Skeletal muscle tissue (tissue), 4 donors: ENCODE measurements around the gene KRTAP12-3. TPM values are rescaled to one million over a fixed set of nuclear protein-coding genes. Genes with fewer than 3 reads are reported as not detected.
"Not testable (repeated sequence)": the region's sequence is repeated elsewhere in the genome, so short reads cannot be mapped to it uniquely, and the experiment has no call there.

Experiments used
- H3K27ac ChIP-seq: one replicate; pipeline ENCODE4 v1.7.0; 2013; ENCODE audit warnings: mild to moderate bottlenecking, low read depth, low read length, inconsistent platforms
- H3K27me3 ChIP-seq, 3 donors: one replicate each; pipeline ENCODE4 v1.7.0; 2013; ENCODE audit warnings: low read length in 3 of 3; ENCODE audit not compliant: control insufficient read depth in 3 of 3, insufficient read depth in 3 of 3
- H3K36me3 ChIP-seq, 3 donors: one replicate each; pipeline ENCODE4 v1.7.0; 2013; ENCODE audit warnings: low read length in 3 of 3; ENCODE audit not compliant: control insufficient read depth in 3 of 3, insufficient read depth in 3 of 3
- H3K4me1 ChIP-seq, 3 donors: one replicate each; pipeline ENCODE4 v1.7.0; 2013; ENCODE audit warnings: low read length in 3 of 3, mild to moderate bottlenecking in 3 of 3; ENCODE audit not compliant: control insufficient read depth in 3 of 3, insufficient read depth in 3 of 3
- H3K4me3 ChIP-seq, 3 donors: one replicate each; pipeline ENCODE4 v1.7.0; 2013; ENCODE audit warnings: low read length in 3 of 3
- H3K9ac ChIP-seq, 3 donors: one replicate each; pipeline ENCODE4 v1.7.0; 2013; ENCODE audit warnings: low read length in 3 of 3, mild to moderate bottlenecking in 3 of 3, moderate library complexity in 2 of 3, low read depth in 1 of 3
- H3K9me3 ChIP-seq, 3 donors: one replicate each; pipeline ENCODE4 v1.7.0; 2013; ENCODE audit warnings: low read length in 3 of 3; ENCODE audit not compliant: control insufficient read depth in 3 of 3
- total RNA-seq: library from RNA; depleted of rRNA; stranded (reverse); fragments of >200 nt; gene quantifications from one replicate; pipeline ENCODE4 v1.2.3, GENCODE V29; 2014
- donor health status: Osteomylitis.

Gene KRTAP12-3, protein sequence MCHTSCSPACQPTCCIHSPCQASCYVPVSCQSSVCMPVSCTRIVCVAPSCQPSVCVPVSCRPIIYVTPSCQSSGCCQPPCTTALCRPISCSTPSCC
- not detected for total RNA-seq

DNA sequence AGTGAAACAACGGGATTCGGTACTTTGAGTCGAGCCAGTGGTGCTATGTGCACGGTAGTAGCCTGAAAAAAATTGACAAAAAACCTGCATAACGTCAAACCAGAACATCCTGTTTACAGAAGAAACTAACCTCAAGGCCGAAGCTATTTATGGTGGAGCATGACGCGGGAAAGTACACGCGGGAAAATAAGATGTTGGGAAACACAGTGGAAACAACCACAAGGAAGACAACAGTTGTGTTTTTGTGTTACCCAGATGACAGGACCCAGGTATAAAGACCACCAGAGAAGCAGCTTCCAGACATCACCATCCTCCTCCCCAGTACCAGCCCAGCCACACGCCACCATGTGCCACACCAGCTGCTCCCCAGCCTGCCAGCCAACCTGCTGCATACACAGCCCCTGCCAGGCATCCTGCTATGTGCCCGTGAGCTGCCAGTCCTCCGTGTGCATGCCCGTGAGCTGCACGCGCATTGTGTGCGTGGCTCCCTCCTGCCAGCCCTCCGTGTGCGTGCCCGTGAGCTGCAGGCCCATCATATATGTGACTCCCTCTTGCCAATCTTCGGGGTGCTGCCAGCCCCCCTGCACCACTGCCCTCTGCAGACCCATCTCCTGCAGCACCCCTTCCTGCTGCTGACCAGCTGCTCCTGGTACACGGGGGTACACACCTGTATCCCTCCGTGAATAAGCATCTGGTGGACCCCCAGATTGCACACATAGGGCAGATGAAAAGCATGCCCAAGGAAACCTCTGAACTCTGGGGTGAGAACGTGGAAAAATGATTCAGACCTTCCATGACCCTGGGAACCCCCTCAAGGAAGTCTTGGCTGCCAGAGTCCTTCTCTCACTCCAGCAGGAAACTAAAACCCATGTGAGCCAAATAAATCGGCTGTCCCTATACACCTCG is at the start of gene KRTAP12-3:
Gene KRTAP12-3 (plus strand): TSS at position 298 of the 906 bp plus-strand sequence. CDS start 48 bp downstream, at position 346.
- no peak within 1 kb of the TSS for H3K4me3 ChIP-seq
- no peaks in the 10 kb centered on the region for H3K9me3 ChIP-seq
- no peaks in the 10 kb centered on the region for H3K4me1 ChIP-seq
- peaks cover 8 to 26% (median 25%) of the 10 kb centered on the region in 3 donors for H3K27me3 ChIP-seq
- no peak within 1 kb of the TSS for H3K9ac ChIP-seq
- no peaks in the 10 kb centered on the region for H3K36me3 ChIP-seq
- H3K27ac ChIP-seq: no peak within 1 kb of the TSS

DNA sequence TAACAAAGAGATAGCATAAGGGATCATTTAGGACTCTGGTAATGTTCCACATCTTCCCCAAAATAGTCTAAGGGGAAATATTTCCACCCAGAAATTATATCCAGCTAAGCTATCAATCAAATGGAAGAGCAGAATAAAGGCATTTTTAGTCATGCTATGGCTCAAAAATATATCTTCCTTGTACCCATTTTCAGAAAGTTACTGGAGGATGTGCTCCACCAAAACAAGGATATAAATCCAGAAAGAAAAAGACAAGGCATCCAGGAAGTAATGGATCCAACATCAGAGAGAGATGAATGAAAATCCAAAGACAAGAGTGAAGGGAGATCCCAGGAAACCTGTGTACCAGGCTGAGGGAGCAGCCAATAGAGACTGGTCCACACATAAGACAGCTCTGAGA is 48.5 kb upstream of the KRTAP12-3 start:
- H3K9me3 ChIP-seq: peaks cover 2 to 9% (median 7%) of the 10 kb centered on the region in 3 donors
- peaks cover 16 to 26% (median 18%) of the 10 kb centered on the region in 3 donors for H3K27me3 ChIP-seq
- no peak overlapping the region for H3K9ac ChIP-seq
- H3K4me3 ChIP-seq: no peak overlapping the region
- no peaks in the 10 kb centered on the region for H3K36me3 ChIP-seq
- H3K27ac ChIP-seq: no peak overlapping the region
- H3K4me1 ChIP-seq: no peaks in the 10 kb centered on the region

DNA sequence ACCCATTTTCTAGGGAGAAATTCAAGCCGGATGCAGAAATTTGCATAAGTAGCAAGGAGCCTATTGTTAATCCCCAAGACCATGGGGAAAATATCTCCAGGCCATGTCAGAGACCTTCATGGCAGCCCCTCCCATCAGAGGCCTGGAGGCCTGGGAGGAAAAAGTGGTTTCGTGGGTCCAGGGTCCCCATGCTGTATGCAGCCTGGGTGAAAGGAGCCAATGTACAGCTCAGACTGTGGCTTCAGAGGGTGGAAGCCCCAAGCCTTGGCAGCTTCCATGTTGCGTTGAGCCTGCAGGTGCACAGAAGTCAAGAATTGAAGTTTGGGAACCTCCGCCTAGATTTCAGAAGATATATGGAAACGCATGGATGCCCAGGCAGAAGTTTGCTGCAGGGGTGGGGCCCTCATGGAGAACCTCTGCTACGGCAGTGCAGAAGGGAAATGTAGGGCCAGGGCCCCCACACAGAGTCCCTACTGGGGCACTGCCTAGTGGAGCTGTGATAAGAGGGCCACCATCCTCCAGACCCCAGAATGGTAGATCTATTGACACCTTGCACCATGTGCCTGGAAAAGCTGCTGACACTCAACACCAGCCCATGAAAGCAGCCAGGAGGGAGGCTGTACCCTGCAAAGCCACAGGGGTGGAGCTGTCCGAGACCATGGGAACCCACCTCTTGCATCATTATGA is 47.4 kb upstream of the KRTAP12-3 start:
- not testable (repeated sequence) for H3K9ac ChIP-seq, H3K36me3 ChIP-seq, H3K9me3 ChIP-seq, H3K27ac ChIP-seq, H3K4me1 ChIP-seq, H3K4me3 ChIP-seq
- peaks cover 24 to 36% (median 28%) of the 10 kb centered on the region in 3 donors for H3K27me3 ChIP-seq

DNA sequence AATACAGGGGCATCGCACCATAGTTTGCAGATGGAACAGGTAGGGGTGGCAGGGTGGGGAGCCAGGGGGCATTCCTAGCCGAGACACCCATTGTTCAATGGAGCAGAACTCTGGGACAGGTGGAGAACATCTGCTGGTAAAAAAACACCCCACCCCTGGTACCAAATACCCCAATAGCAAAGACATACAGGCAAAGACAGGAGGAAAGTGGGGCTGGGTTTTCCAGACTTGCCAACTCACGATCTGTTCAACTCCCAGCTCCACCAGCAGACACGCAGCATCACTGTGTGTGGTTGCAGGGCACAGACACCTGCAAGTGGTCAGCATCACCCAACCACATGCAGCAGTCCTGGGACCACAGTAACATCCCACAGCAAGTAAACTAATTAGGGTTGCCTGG is 46.2 kb upstream of the KRTAP12-3 start:
- no peak overlapping the region for H3K4me3 ChIP-seq
- H3K4me1 ChIP-seq: no peaks in the 10 kb centered on the region
- peaks cover 2 to 7% (median 7%) of the 10 kb centered on the region in 3 donors for H3K9me3 ChIP-seq
- no peak overlapping the region for H3K9ac ChIP-seq
- H3K27me3 ChIP-seq: peaks cover 32 to 46% (median 37%) of the 10 kb centered on the region in 3 donors
- H3K36me3 ChIP-seq: no peaks in the 10 kb centered on the region
- no peak overlapping the region for H3K27ac ChIP-seq

DNA sequence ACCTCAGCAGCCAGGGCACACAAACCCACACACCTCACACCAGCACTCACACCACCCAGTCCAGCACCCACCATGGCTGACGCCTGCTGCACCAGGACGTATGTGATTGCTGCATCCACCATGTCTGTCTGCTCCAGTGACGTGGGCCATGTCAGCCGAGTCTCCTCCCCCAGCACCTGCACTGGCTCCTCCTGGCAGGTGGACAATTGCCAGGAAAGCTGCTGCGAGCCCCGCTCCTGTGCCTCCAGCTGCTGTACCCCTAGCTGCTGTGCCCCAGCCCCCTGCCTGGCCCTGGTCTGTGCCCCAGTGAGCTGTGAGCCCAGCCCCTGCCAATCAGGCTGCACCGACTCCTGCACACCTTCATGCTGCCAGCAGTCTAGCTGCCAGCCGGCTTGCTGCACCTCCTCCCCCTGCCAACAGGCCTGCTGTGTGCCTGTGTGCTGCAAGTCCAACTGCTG is 45.7 kb upstream of the KRTAP12-3 start, which contains the start of gene KRTAP10-8:
Gene KRTAP10-8 (plus strand): TSS at position 51 of the 458 bp plus-strand sequence. CDS start 22 bp downstream, at position 73.
- Histone ChIP-seq H3K27me3 (peaks cover 34 to 46% (median 40%) of the 10 kb centered on the region in 3 donors), H3K27ac (no peak within 1 kb of the TSS), H3K4me1 (no peaks in the 10 kb centered on the region), H3K9me3 (peaks cover 2 to 7% (median 7%) of the 10 kb centered on the region in 3 donors), H3K4me3 (no peak within 1 kb of the TSS), H3K9ac (no peak within 1 kb of the TSS), H3K36me3 (no peaks in the 10 kb centered on the region)

DNA sequence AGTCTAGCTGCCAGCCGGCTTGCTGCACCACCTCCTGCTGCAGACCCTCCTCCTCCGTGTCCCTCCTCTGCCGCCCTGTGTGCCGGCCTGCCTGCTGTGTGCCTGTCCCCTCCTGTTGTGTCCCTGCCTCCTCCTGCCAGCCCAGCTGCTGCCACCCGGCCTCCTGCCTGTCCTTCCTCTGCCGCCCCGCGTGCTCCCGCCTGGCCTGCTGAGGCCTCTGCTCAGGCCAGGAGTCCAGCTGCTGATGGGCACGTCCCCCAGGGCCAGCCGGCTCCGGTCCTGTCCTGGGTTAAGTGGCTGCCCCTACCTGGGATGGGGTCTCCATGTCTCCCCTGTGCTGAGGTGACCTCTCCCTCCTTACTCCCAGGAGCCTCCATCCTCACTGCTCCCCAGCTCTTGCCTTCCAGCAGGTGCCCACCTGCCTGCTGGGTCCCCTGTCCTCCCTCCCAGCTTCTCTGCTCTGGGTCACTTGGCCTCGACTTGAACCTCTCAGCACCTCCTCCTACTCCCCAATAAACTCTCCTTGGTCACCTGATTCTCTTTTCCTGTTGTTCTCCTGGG is 45.0 kb upstream of the KRTAP12-3 start:
- Histone ChIP-seq H3K27me3 (peaks cover 34 to 47% (median 41%) of the 10 kb centered on the region in 3 donors), H3K4me1 (no peaks in the 10 kb centered on the region), H3K9me3 (peaks cover 2 to 7% (median 7%) of the 10 kb centered on the region in 3 donors), H3K9ac (no peak overlapping the region), H3K27ac (no peak overlapping the region), H3K4me3 (no peak overlapping the region), H3K36me3 (no peaks in the 10 kb centered on the region)

DNA sequence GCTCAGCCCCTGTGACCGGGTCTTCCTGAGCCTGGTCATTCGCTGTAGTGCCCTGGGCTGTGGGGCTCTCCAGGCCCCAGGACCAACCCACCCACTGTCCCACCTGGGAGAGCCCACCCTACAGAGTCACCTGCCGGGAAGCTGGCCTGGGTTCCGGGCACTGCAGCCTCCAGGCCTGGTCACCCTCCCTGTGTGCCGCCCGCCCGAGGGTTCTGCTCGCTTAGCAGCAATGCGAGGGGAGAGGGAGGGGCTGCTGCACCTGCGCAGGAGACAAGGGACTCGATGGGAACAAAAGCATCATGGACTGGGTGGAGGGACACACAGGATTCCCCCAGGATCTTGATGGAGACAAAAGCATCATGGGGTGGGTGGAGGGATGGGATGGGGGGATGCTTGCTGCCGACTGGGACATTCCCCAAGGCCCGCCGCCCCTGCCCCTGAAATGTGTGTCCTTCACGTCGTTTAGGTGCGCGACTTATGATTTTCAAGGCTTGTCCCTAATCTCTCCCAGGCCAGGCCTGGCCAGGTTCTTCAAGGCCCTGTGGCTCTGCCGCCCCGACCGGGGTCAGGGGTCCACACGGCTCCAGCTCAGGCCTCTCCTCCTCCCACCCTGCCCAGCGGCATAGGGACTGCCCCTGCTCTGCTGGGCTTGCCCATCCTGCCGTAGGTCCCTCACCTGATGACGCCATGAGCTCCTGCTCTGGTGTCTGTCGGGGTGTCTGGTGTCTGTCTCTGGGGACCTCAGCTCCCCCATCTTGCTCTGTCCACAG is 44.2 kb upstream of the KRTAP12-3 start:
- Histone ChIP-seq H3K4me1 (no peaks in the 10 kb centered on the region), H3K4me3 (no peak overlapping the region), H3K9ac (no peak overlapping the region), H3K27me3 (peaks cover 34 to 47% (median 41%) of the 10 kb centered on the region in 3 donors), H3K36me3 (no peaks in the 10 kb centered on the region), H3K9me3 (peaks cover 2 to 7% (median 7%) of the 10 kb centered on the region in 3 donors), H3K27ac (no peak overlapping the region)

DNA sequence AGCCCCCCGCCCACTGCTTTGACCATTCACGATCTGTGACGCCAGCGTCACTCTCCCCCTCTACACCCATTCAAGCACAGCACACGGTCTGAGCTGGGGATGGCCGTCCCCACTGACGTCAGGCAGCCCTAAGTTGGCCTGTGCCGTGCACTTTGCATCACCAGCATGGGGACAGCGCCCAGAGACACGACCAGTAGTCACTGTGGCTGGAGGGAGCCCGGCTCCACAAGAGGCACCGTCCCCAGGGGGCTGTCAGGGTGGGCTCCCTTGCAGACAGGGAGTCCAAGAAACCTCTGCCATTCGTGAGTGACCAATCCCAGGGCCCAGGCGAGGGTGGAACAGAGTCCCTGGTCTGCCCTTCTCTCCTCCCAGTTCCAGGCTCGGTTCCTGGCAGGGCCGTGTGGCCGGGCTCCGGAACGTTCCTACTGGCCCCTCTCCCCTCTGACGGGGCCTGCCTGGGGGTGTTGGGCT is 43.5 kb upstream of the KRTAP12-3 start:
- H3K27me3 ChIP-seq: peaks cover 34 to 47% (median 41%) of the 10 kb centered on the region in 3 donors
- no peaks in the 10 kb centered on the region for H3K4me1 ChIP-seq
- peaks cover 2 to 7% (median 6%) of the 10 kb centered on the region in 3 donors for H3K9me3 ChIP-seq
- H3K27ac ChIP-seq: no peak overlapping the region
- H3K36me3 ChIP-seq: no peaks in the 10 kb centered on the region
- no peak overlapping the region for H3K4me3 ChIP-seq
- H3K9ac ChIP-seq: no peak overlapping the region

DNA sequence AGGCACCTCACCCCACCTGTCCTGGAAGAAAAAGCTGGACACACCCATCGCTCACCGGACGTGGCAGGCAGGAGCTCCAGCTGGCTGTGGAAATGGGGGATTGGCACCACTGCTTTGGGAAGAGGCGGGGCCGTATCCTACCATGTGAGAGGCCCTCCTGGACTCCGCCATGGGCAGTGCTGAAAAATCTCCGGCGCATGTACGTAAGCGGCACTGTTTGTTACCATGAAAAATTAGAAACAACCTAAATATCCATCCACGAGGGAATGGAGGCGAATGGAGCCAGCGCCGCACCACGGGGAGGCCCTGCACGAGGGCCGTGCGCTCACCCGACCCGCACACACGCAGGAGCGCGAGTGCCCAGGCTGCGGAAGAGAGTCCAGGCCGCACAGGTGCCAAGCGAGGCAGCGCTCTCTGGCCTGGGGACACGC is 42.8 kb upstream of the KRTAP12-3 start:
- H3K4me1 ChIP-seq: no peaks in the 10 kb centered on the region
- peaks cover 34 to 47% (median 41%) of the 10 kb centered on the region in 3 donors for H3K27me3 ChIP-seq
- no peak overlapping the region for H3K27ac ChIP-seq
- no peak overlapping the region for H3K9ac ChIP-seq
- peaks cover 0 to 7% (median 4%) of the 10 kb centered on the region in 3 donors for H3K9me3 ChIP-seq
- H3K4me3 ChIP-seq: no peak overlapping the region
- no peaks in the 10 kb centered on the region for H3K36me3 ChIP-seq
